Germinal center (tissue), 1 donor: ENCODE data around the gene PDZD2.
"Not testable (repeated sequence)": the region's sequence is repeated elsewhere in the genome, so short reads cannot be mapped to it uniquely, and the experiment has no call there.

Source experiments
- DNase-seq: peaks from one replicate; pipeline ENCODE4 v3.0.0; 2012; ENCODE audit warnings: mixed read lengths, low spot score

PDZD2 gene

GRCh38 chr5:31638748-31639418 is at the start of gene PDZD2:
Gene PDZD2, plus strand, starts transcription at chr5:31639131.
- DNase-seq = peak; percentile 70

- no peak for DNase-seq
Observed at GRCh38 chr5:31593665-31594064, 45.3 kb upstream of the PDZD2 start.

GRCh38 chr5:31596354-31596753 is 42.6 kb upstream of the PDZD2 start:
- DNase-seq = no peak

GRCh38 chr5:31598640-31599611 is 40.0 kb upstream of the PDZD2 start:
- no peak for DNase-seq

GRCh38 chr5:31602305-31602704 is 36.6 kb upstream of the PDZD2 start:
- not testable (repeated sequence) for DNase-seq

- no peak for DNase-seq
Observed at GRCh38 chr5:31604240-31604639, 34.7 kb upstream of the PDZD2 start.

GRCh38 chr5:31604644-31605043 is 34.3 kb upstream of the PDZD2 start:
- DNase-seq = no peak

- no peak for DNase-seq
Observed at GRCh38 chr5:31605920-31606319, 33.0 kb upstream of the PDZD2 start.

GRCh38 chr5:31607546-31607945 is 31.4 kb upstream of the PDZD2 start:
- DNase-seq = no peak

GRCh38 chr5:31611002-31611401 is 27.9 kb upstream of the PDZD2 start:
- DNase-seq = no peak

- no peak for DNase-seq
Observed at GRCh38 chr5:31613651-31614050, 25.3 kb upstream of the PDZD2 start.

- DNase-seq = no peak
Observed at GRCh38 chr5:31614151-31615020, 24.5 kb upstream of the PDZD2 start.

GRCh38 chr5:31617867-31618266 is 21.1 kb upstream of the PDZD2 start:
- no peak for DNase-seq

GRCh38 chr5:31620026-31620425 is 18.9 kb upstream of the PDZD2 start:
- DNase-seq = no peak

- DNase-seq = no peak
Observed at GRCh38 chr5:31623249-31623648, 15.7 kb upstream of the PDZD2 start.

GRCh38 chr5:31625394-31625793 is 13.5 kb upstream of the PDZD2 start:
- DNase-seq = no peak

GRCh38 chr5:31626156-31626555 is 12.8 kb upstream of the PDZD2 start:
- no peak for DNase-seq

- no peak for DNase-seq
Observed at GRCh38 chr5:31626604-31627234, 12.2 kb upstream of the PDZD2 start.

- no peak for DNase-seq
Observed at GRCh38 chr5:31630931-31631330, 8.0 kb upstream of the PDZD2 start.

GRCh38 chr5:31632460-31632859 is 6.5 kb upstream of the PDZD2 start:
- DNase-seq = no peak

GRCh38 chr5:31635446-31635845 is 3.5 kb upstream of the PDZD2 start:
- no peak for DNase-seq

GRCh38 chr5:31637851-31638250 is 1.1 kb upstream of the PDZD2 start:
- DNase-seq = no peak
